ENCODE data around the gene ANKRD53.
A peak's percentile ranks its signal among the peaks of the same experiment; 100 is the strongest.

Gene ANKRD53, protein sequence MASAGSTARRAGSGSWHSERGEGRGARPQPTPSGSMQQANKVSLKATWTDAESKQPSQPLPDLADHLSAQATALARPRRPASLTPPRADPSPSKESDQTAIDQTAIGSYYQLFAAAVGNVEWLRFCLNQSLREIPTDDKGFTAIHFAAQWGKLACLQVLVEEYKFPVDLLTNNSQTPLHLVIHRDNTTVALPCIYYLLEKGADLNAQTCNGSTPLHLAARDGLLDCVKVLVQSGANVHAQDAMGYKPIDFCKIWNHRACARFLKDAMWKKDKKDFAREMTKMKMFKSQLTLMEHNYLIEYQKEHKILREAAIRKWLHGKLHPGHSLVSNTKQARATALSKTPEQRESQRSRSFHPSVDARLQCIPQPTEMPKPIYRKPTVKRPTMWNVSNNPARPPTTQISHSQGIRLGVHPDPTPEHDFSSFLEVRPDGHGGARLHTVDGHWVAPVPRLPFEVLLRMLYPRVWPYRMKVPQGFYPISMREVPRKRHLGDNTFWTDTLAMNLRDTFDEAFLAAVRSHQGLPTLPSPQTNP

DNA sequence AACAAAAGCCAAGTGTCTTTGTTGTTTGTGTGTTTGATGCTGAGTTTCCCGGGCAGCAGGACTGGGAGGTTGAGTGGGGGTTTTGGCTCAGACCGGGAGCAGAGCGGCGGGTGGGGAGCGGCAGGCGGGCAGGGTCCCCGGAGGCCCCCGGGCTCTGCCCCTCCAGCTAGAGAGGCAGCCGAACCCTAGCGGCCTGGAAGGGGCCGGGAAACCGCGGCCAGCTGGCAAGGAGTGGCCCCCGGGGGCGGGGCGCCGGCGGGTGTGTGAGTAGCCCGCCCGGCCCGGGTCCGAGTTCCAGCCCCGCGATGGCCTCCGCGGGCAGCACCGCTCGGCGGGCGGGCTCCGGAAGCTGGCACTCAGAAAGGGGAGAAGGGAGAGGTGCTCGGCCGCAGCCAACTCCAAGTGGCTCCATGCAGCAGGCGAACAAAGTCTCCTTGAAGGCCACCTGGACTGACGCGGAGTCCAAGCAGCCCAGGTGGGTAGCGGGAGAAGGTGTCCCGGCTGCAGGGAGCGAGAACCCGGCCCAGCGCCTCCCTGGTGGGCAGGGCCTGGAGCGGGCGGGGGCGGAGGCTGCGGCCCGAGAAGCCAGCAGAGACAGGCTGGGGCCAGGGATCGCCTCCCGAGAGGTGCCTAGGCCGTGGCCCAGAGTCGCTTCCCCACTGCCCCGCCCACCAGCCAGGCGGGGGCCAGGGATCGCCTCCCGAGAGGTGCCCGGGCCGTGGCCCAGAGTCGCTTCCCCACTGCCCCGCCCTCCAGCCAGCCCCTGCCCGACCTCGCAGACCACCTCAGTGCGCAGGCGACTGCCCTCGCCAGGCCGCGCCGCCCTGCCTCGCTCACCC lies at the start of gene ANKRD53:
ANKRD53 (plus strand) TSS at position 290 of the 839 bp plus-strand sequence; CDS start at position 306, 16 bp downstream.
- DNase-seq (ENCODE audit: low read depth, low spot score): peak; percentile 77

DNA sequence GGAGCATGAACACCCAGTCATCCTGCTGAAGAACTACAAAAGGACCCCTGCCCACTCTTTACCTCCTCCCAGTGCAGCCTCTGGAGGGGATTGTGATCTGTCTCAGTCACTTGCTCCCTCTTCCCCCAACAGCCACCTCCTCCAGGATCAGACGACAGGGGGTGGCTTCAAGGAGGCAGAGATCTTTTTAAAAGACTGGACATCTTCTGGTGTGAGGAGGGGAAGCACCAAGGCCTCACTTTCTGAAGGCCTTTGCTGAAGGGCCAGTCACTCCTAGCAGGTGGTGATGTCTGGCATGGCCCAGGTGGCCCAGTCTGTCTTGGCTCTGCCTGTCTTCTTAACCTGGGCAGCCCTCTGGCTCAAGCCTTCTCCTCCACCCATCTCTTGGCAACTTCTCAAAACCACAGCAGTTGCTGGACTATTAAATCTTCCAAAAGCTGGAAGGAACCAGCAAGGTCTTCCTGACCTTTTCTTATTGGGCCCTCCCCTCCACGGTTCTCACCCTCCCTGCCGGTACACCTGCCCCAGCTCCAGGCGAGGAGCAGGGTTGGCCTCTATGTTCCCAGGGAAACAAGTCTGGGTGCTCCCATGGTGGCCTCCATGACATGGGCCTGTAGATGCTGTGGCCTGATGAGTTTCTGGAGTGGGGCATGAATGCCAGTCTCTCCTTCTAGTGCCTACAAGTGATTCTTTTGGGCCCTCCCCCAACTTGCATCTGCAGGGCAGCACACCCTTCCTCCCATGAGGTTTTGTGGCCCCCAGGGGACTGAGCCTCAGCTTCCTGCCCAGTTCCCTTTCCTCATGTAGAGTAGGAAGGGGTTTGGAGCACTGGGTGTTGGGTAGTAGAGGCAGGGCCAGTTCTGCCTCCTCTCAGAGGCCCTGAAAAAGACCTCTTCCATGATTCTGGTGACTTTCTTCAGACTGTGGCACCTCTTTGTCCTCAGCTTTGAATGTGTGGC lies 47.8 kb upstream of the ANKRD53 start:
- no peak for DNase-seq (ENCODE audit: low read depth, low spot score)

DNA sequence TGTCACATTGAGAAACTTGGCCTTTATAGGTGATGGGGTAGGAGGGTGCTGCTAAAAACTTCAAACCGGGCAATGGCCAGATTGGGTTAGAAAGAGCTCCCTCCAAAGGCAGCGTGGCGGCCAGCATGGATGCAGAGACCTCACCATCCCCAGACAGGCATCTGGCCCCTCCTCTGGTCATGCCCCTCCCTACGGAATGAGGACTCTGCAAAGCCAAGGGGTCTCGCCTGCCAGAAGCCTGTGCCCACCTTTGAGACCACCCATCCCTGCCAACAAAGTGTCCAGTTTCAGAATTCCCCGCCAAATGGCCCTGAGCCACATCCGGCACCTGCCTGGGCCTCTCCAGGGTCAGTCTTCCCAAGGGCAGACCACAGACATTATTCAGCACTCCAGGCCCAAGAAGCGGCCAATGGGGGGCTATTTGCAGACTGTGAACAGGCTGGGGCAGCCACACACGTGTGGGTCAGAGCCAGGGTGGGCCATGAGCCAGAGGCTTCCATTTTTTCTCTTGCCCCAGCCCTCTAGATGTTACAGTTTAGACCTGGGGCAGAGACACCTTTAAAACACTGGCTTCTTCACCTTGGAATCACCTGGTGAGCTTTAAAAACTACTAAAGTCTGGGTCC lies 46.9 kb upstream of the ANKRD53 start:
- DNase-seq (ENCODE audit: low read depth, low spot score): no peak

DNA sequence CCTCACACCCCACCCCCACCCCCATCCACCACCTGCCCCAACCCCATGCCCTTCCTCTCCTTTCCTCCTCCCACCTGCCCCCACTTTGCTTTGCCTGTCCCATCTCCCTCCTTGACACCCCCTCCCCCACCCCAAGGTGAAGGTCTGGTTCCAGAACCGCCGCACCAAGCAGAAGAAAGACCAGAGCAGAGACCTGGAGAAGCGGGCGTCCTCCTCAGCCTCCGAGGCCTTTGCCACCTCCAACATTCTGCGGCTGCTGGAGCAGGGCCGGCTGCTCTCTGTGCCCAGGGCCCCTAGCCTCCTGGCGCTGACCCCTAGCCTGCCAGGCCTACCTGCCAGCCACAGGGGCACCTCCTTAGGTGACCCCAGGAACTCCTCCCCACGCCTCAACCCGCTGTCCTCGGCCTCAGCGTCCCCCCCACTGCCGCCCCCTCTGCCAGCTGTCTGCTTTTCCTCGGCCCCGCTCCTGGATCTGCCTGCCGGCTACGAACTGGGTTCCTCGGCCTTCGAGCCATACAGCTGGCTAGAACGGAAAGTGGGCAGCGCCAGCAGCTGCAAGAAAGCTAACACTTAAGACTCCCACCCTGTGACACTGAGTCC lies 45.7 kb upstream of the ANKRD53 start:
- DNase-seq (ENCODE audit: low read depth, low spot score): no peak

DNA sequence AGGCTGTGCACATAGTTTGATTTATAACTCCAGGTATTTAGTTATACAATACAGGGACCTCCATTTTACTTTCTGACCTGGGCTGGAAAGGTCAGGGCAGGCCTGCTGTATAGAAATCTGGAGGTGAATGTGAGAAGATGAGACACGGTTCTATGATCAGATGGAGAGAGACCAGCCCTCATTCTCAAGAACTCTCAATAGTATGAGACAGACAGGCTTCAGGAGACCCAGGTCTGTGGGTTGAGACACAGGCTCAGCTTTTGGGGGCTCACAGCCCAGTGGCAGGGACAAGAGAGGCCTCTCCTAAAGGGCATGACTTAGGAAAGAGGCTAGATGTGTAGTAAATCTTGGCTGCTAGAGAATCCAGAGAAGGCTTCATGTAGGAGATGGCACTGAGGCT lies 43.4 kb upstream of the ANKRD53 start:
- DNase-seq (ENCODE audit: low read depth, low spot score): no peak

DNA sequence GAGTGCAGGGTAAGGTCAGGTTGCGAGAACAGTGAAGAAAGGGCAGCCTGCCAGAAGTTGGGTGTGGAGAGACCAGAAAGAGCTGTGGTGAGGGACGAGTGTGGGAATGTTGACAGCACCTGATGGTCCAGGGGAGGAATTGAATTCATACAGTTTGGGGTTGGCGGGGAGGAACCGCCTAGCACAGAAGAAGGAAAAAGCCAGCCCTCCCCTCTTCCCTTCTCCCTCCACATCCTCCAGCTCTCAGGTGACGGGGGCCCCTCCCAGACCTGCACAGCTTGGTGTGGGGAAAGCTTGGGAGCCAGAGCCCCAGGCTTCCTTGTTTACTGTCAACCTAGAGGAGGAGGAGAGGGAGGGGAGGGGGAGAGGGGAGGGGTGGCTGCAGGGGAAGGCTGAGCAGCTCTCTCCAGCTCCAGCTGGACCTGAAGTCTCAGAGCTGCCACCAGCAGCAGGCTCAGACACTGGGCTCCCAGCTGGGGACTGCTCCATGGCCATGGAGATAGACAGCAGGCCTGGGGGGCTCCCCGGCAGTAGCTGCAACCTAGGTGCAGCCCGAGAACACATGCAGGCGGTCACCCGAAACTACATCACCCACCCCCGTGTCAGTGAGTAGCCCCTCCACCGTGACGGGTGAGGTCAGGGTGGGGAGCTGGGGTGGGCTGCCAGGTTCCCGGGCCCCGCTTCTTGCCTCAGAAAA lies 42.8 kb upstream of the ANKRD53 start, which contains the start of gene ATP6V1B1:
ATP6V1B1 (plus strand) TSS at position 433 of the 697 bp plus-strand sequence; CDS start at position 488, 55 bp downstream.
- peak; percentile 87 for DNase-seq (ENCODE audit: low read depth, low spot score)

DNA sequence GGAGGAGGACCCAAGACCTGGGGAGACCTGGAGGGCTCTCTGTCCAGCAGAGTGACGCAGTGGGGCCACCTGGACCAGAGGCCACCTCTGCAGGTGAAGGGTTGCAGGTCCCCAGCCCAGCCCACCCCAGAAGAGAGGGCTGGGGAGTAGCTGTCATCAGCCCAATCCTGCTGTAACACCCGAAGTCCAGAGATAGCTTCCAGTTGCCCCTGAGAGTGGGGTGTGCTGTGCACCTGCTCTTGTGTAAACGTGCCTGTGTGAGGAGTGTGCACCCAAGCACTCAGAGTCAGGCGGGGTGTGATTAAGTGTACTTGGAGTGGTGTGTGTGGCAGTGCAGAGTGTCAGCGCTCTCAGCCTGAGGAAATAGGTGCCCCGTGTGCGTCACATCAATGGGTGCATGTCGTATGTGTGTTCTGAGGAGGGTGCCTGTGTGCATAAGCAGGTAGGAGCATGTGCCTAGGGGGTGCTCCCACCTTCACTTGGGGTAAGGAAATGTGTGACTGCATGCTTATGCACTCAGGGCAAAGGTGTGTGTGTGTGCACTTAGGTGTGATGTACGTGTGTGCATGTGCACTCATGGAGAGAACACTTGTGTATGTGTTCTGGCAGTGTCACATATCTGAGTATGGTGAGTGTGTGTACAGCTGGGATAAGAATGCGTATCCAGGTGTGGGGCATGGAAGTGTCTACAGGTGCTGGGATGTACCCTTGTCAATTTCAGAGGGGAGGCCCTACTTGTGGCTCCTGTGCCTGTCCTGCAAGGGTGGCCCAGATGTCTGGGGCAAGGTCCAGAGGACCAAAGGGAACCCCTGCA lies 42.1 kb upstream of the ANKRD53 start:
- DNase-seq (ENCODE audit: low read depth, low spot score): no peak

DNA sequence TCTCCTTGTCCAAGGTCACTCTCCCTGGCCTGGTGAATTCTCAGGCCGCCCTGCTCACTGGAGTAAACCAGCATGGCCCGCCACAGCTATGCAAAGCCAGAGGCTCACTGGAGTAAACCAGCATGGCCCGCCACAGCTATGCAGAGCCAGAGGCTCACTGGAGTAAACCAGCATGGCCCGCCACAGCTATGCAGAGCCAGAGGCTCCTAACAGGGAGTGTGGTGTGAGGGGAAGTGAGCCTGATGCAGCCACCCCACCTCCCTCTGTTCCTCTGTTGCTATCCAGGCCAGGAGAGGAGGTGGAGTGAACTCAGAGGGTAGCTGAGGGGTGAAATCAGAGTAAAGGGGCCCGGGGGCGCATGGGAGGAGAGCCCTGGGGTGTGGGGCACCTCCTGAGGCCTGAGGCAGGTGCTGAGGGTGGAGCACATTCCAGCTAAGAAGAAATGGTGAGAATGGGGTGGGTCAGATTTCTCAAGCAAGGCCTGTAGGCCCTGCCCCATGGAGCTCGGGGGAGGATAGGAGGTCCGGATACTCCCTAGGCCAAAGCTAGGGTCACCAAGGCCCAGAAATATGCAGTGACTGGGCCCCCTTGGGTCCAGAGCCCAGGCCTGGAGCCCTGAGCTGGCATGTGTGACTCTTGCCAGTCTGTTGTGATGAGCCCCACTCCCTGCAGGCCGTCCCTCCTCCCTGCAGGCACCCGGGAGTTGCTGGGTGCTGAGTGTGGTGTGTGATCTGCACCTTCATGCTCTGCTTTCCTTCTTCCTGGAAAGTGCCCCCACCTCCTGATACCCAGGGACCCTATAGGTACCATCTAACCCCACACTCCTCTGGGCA lies 41.2 kb upstream of the ANKRD53 start:
- peak; percentile 79 for DNase-seq (ENCODE audit: low read depth, low spot score)

DNA sequence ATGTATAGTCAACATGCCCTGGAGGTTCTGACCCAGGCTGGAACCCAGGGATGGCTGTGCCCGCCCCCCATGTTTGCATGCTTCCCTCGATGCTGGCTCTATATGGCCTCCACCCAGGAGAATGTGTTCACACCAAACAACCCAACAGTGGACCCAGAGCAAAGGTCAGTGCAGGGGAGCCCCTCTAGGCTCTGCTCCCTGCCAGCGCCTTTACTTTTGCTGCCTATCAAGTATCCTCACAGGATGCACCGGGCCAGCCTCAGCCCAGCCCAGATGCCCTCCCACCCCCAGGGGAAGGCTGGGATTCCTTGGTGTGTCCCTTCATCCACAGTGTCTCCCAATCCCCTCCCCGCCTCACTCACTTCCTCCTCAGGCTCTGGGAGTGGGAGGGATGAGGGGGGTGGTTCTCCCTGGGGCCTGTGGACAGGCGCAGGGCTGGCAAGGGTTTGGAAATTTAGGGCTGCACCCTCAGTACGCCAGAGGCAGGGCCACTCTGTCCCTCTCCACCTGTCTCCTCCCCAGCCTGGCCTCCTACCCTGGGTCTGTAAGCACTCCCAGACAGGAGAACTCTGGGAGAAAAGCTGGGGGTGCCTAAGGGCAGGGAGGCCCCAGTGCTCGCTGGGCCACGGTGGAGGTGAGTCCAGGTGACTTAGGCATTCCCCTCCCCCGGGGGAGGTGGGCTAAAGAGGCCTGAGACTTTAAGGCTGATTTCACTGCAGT lies 40.4 kb upstream of the ANKRD53 start:
- DNase-seq (ENCODE audit: low read depth, low spot score): peak; percentile 77

DNA sequence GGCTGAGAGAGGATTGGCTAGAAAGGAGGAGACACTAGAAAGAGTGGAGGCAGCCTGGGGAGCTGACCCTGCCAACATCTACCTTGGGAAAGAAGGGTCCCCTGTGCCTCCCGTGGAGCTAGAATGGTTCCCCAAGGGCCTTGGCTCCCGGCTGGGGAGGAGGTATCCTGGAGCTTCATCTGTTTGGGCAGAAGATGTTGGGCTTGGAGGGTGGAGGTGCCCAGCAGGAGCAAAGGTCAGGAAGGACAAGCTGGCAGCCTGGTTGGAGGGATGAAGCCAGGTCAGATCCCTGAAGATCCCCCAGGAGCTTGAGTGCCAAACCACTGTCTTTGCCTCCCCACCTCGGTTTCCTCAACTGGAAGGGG lies 39.9 kb upstream of the ANKRD53 start:
- no peak for DNase-seq (ENCODE audit: low read depth, low spot score)

DNA sequence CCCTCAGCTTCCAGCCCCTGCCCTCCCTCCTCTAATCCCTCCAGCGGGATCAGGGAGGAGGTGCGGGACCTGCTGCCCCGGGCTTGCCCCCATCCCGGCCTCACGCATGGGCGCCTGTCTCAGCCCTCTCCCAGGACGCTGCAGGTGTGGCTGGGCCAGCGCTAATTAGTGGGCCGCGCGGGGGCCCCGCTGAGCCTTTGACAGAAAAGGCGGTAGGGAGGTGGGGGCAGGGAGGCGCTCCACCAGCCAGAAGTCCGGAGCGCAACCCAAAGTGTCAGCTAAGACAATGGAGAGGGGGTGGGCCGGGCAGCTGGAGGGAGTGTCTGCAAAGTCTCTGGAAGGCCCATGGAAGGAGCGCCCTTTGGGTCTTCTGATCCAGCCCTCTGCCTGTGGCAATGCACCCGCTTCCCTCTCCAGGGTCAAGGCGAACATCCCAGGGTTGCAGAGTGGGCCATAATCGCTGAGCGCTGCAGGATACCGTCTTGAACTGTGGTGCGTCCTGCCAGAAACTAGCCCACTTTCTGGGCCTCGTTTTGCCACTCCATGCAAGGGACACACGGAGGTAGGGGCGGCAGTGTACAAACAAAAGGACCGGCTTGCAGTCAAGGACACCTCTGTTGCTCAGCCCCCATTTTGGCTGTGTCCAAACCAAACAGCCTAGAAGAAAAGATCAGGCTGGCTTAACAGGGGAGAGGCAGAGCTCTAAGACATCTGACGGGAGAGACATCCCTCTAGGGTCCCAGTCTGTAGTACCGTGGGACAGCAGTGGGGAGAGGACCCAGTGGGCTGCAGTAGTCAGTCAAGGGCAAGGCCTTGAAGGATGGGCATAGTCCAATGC lies 39.2 kb upstream of the ANKRD53 start:
- DNase-seq (ENCODE audit: low read depth, low spot score): peak; percentile 83

DNA sequence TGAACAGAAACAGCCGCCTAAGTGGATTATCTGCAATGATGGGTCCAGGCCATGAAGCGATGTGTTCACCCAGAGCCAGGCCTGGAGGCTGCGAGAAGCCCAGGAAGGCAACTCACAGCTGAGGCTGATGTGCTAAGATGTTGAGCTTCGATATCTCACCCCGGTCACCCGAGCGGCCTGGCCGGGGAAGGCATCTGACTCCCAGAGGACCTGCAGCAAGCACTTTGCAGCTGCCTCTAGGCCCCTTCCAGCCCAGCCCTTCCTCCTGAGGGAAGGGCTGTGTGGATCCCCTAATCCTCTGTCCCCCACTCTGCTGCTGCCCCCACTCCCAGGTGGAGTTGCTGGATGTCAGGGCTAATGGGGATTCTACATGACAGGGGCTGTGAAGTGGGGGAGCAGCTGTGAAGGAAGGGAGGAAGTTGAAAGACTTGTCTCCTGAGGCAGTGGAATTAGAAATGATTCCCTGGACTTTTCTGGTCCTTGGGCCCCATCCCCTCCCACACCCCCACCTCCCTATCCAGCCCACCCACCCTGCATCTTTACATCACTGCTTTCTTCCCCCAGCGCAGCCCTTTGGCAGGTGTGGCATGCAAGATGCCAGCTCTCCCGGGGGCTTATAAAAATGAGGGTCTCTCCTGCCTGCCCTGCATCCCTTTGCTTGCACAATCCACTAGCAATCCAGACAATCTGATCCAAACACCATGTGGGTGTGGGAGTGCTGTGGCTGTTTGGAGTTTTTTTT lies 38.4 kb upstream of the ANKRD53 start:
- DNase-seq (ENCODE audit: low read depth, low spot score): no peak

DNA sequence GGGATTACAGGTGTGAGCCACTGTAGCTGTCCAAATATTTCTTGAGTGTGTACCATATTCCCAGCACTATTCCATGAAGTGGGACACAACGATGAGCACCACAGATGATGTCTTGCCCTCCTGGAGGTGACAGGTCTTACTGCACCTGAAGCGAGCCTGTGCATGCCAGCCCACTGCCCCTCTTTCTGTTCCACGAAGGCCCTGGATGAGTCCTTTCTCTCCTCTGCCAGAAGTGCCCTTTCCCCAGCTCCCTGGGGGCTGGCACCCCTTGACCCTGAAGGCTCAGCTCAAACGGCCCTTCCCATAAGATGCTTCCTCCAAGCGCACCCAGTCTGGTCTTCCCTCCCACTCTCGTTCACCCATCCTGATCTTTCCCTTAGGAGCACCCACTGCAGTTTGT lies 37.2 kb upstream of the ANKRD53 start:
- no peak for DNase-seq (ENCODE audit: low read depth, low spot score)

DNA sequence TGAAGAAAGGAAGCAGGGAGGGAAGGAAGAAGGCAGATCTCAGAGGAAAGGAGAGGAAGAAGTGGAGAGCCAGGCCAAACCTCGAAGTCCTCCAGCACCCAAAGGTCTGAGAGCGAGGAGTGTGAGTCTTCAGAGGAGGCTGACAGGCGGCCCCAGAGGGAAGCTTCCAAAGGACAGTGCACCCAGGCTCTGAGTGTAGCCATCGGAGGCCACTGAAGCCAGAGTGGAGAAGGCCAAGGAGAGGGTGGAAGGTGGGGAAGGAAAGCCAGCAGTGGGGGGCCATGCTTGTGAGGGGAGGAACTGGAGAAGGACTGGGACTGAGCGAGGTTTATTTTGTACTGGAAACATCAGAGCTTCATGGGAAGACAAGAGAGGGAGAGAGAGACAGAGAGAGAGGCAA lies 36.7 kb upstream of the ANKRD53 start:
- no peak for DNase-seq (ENCODE audit: low read depth, low spot score)

DNA sequence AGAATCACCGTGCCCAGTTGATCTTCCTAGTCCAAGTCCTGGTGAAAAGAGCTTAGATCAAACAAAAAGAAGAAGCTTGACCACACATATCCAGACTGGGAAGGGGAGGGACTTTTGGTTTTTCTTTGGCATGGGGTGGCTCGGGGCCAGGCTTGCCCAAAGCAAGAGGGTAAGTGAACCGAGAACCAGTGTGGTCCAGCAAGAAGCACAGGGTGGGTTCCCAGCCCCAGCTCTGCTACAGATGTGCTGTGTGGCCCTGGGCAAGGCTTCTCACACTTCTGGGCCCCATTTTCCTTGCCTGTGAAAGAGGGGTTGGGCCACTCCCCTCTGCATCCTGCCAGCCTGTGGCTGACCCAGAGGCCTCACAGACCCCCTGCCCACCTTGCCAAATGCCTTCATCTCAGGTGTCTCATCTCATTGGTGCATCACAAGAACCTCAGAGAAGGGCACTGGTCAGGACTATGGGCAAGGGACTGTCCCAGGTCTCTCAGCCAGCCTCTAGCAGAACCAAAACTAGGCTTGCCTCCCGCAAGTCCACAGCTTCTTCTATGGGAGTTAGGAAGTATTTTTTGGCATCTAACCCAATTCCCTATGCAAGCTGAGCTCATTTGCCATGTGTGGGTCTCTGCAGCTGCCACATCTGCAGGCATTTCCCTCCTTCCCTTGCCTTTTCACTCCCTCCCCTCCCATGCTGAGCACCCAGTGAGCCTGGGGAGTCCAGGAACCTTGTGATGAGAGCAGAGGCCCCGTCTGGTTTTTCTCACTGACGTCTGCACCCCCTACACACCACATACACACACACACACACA lies 35.8 kb upstream of the ANKRD53 start:
- no peak for DNase-seq (ENCODE audit: low read depth, low spot score)
